GM12878 (cell line): ENCODE data around the gene PRPSAP1. TPM values are rescaled to one million over a fixed set of nuclear protein-coding genes. Genes with fewer than 3 reads are reported as not detected.

ENCODE experiments used
- ATAC-seq: fragments of 200-7000 bp; cut with Tn5 transposase; 3 replicates; pipeline ENCODE4 v1.9.1; 2020; ENCODE audit warnings: mild to moderate bottlenecking, moderate library complexity
- BruUV-seq: library from RNA; stranded (reverse); fragments of 400-500 nt; replicated peaks from 2 replicates; lab custom pipeline; 2021; lab: Mats Ljungman, UMichigan
- CTCF ChIA-PET: fragments of 300-600 bp; sonication (Branson Sonifier 250); formaldehyde crosslinking; extraction: SDS; loops from one replicate; lab custom pipeline; 2021; ENCODE audit warnings: inconsistent platforms; lab: Yijun Ruan, JAX
- POLR2A ChIA-PET: fragments of 350-600 bp; formaldehyde crosslinking; extraction: SDS; loops from one replicate; lab custom pipeline; 2021; ENCODE audit warnings: inconsistent platforms; lab: Charles Lee
- RAD21 ChIA-PET: fragments of 300-600 bp; sonication (Branson Sonifier 250); formaldehyde crosslinking; loops from one replicate; lab custom pipeline; 2023; ENCODE audit warnings: antibody characterized with exemption; ENCODE audit not compliant: unreplicated experiment; lab: Charles Lee
- SMC1A ChIA-PET: fragments of 300-600 bp; sonication (Branson Sonifier 250); formaldehyde crosslinking; loops from one replicate; lab custom pipeline; 2023; ENCODE audit not compliant: unreplicated experiment, uncharacterized antibody; lab: Charles Lee
- DNase-seq: peaks from one replicate; pipeline ENCODE4 v3.0.0-alpha.2; 2011; ENCODE audit warnings: low read depth, low spot score
- FAIRE-seq: peaks from 3 replicates; lab custom pipeline; 2011; peaks lifted over from hg19 to GRCh38; lab: Jason Lieb, UNC
- H2AFZ ChIP-seq: 2 replicates; pipeline ENCODE4 v1.6.0; 2011; ENCODE audit warnings: low read depth, low read length, control low read depth; ENCODE audit not compliant: control insufficient read depth
- H3K27ac ChIP-seq: 2 replicates; pipeline ENCODE4 v1.5.1; 2011; ENCODE audit warnings: control low read depth; ENCODE audit not compliant: control insufficient read depth, insufficient read depth
- H3K27me3 ChIP-seq, 2 experiments: replicated peaks in 1 of 2; 2 replicates each; pipeline versions ENCODE4 v1.6.0 to v1.6.1; 2011; ENCODE audit warnings: low read length in 1 of 2; ENCODE audit not compliant: control insufficient read depth in 2 of 2, insufficient read depth in 2 of 2
- H3K36me3 ChIP-seq, 2 experiments: 2 replicates each; pipeline ENCODE4 v1.5.1; 2011; ENCODE audit warnings: low read length in 1 of 2; ENCODE audit not compliant: control insufficient read depth in 2 of 2, insufficient read depth in 2 of 2
- H3K4me1 ChIP-seq: 2 replicates; pipeline ENCODE4 v1.6.1; 2011; ENCODE audit warnings: mild to moderate bottlenecking, low read length, moderate library complexity, mixed read lengths; ENCODE audit not compliant: control insufficient read depth, insufficient read depth
- H3K4me2 ChIP-seq: 2 replicates; pipeline ENCODE4 v1.6.0; 2011; ENCODE audit warnings: control low read depth; ENCODE audit not compliant: control insufficient read depth, insufficient read depth
- H3K4me3 ChIP-seq: fragments of 200-600 bp; sonication (generic); 2 replicates; pipeline ENCODE4 v1.5.1; 2016
- H3K79me2 ChIP-seq: 2 replicates; pipeline ENCODE4 v1.6.0; 2011; ENCODE audit warnings: low read length; ENCODE audit not compliant: control insufficient read depth, insufficient read depth
- H3K9ac ChIP-seq: 2 replicates; pipeline ENCODE4 v1.8.0; 2011; ENCODE audit warnings: low read length, control low read depth, mixed read lengths; ENCODE audit not compliant: control insufficient read depth, insufficient read depth
- H3K9me3 ChIP-seq: replicated peaks from 3 replicates; pipeline ENCODE4 v1.5.1; 2011; ENCODE audit warnings: mild to moderate bottlenecking, low read length; ENCODE audit not compliant: control insufficient read depth, insufficient read depth
- H4K20me1 ChIP-seq: 2 replicates; pipeline ENCODE4 v1.6.0; 2011; ENCODE audit not compliant: control insufficient read depth, insufficient read depth
- CEBPZ ChIP-seq: fragments of 150-350 bp; IDR thresholded peaks from 2 replicates; pipeline ENCODE4 v1.6.1; 2016; ENCODE audit warnings: low read depth, low read length
- LARP7 ChIP-seq: fragments of 450-650 bp; IDR thresholded peaks from 2 replicates; pipeline ENCODE4 v1.6.1; 2017; ENCODE audit warnings: mild to moderate bottlenecking
- MXI1 ChIP-seq: fragments of 150-350 bp; IDR thresholded peaks from 2 replicates; pipeline ENCODE4 v1.6.1; 2011; ENCODE audit warnings: low read depth, mild to moderate bottlenecking, inconsistent platforms, low read length, improper control_type of control experiment
- RAD21 ChIP-seq: IDR thresholded peaks from 2 replicates; pipeline ENCODE4 v1.6.1; 2011; ENCODE audit warnings: mild to moderate bottlenecking, low read depth, low read length, moderate library complexity; ENCODE audit not compliant: insufficient read depth
- STAT1 ChIP-seq: fragments of 450-650 bp; conservative IDR thresholded peaks from 2 replicates; pipeline ENCODE4 v1.6.1; 2014; ENCODE audit warnings: antibody characterized with exemption, mild to moderate bottlenecking
- YY1 ChIP-seq: IDR thresholded peaks from 2 replicates; pipeline ENCODE4 v1.6.1; 2011; ENCODE audit warnings: low read depth, mild to moderate bottlenecking, low read length
- ZBED1 ChIP-seq: IDR thresholded peaks from 2 replicates; pipeline ENCODE4 v1.6.1; 2016; ENCODE audit warnings: borderline replicate concordance
- ZNF592 ChIP-seq: fragments of 450-650 bp; IDR thresholded peaks from 2 replicates; pipeline ENCODE4 v1.6.1; 2017; ENCODE audit warnings: mild to moderate bottlenecking, moderate library complexity
- ZNF622 ChIP-seq: fragments of 450-650 bp; IDR thresholded peaks from 2 replicates; pipeline ENCODE4 v1.6.1; 2017; ENCODE audit warnings: mild to moderate bottlenecking, inconsistent platforms
- WGBS: methylation state at CpG from one replicate; pipeline ENCODE4 v1.1.6; 2016; ENCODE audit warnings: low lambda C conversion rate; ENCODE audit not compliant: insufficient replicate concordance, insufficient coverage; ENCODE audit errors: missing lambda C conversion rate; 5-methylcytosine and 5-hydroxymethylcytosine counted together
- in situ Hi-C: fragments of 300-500 bp; cut with MboI; formaldehyde crosslinking; loops from 9 replicates; pipeline ENCODE4 v1.14.3; 2018; ENCODE audit warnings: mixed read lengths
- intact Hi-C: fragments of 100-400 bp; cut with micrococcal nuclease; formaldehyde crosslinking; loops from one replicate; pipeline ENCODE4 v1.14.2; 2022; ENCODE audit not compliant: unreplicated experiment
- polyA plus RNA-seq, 11 experiments: library from polyadenylated mRNA; depleted of rRNA in 4 of 11; unstranded in 6 of 11; stranded (reverse) in 5 of 11; fragments of >200 nt; fragmentation: Nextera tagmentation in 4 of 11; fragmentation: Illumina TruSeq in 1 of 11; extraction: Ambion mirVana in 4 of 11; extraction: Trizol in 1 of 11; gene quantifications; 1 replicate in 1 of 11; 2 replicates in 10 of 11; pipeline versions ENCODE4 v1.2.1 to v1.2.3, GENCODE V29; 2011 to 2016; ENCODE audit warnings: inconsistent platforms in 2 of 11, missing spikeins in 2 of 11, low read depth in 1 of 11
- total RNA-seq, 4 experiments: library from RNA; depleted of rRNA in 3 of 4; stranded (reverse); fragments of >200 nt in 3 of 4; fragmentation: Illumina TruSeq in 1 of 4; extraction: Trizol in 1 of 4; gene quantifications; 2 replicates each; pipeline versions ENCODE4 v1.2.1 to v1.2.3, GENCODE V29; 2013 to 2021
- TF ChIP-seq, protein P1 (sequence below): IDR thresholded peaks from 2 replicates; pipeline ENCODE4 v1.6.1; 2011; ENCODE audit warnings: borderline replicate concordance, low read depth, mild to moderate bottlenecking, moderate library complexity, mixed read lengths, low read length; ENCODE audit not compliant: insufficient read depth; ENCODE audit errors: extremely low read length
- TF ChIP-seq, protein P2 (sequence below): fragments of 450-650 bp; conservative IDR thresholded peaks from 2 replicates; pipeline ENCODE4 v1.6.1; 2017; ENCODE audit warnings: mild to moderate bottlenecking, moderate library complexity

The PRPSAP1 gene
- total and polyA plus RNA-seq, 10 of the 15 experiments (the other 5 are each of a cell fraction or from before 2014, with no cell fraction given): 15.8 to 84.2 (median 44.2) TPM

GRCh38 chr17:76397687-76398522 is 44.2 kb upstream of the PRPSAP1 start:
- H3K4me3 ChIP-seq: no peak overlapping the region
- H3K79me2 ChIP-seq: no peaks in the 10 kb centered on the region
- RAD21 ChIA-PET: interaction anchor here (0.7 to 4.3 kb wide), 19 partner anchors 8 to 356 kb away, joined by 3 to 37 read pairs (median 4); partner anchors contain the start of genes PRPSAP1 and SPHK1
- H3K9me3 ChIP-seq: no peaks in the 10 kb centered on the region
- H3K4me2 ChIP-seq: no peak overlapping the region
- no peak overlapping the region for H2AFZ ChIP-seq
- no peaks in the 10 kb centered on the region for H3K4me1 ChIP-seq
- CTCF ChIA-PET: interaction anchor here (0.6 to 5.3 kb wide), 61 partner anchors 8 to 492 kb away, joined by 3 to 135 read pairs (median 6); partner anchors contain the start of genes AANAT, PRPSAP1, QRICH2 and SPHK1
- in situ Hi-C loops: loop anchor here (5.0 kb wide), 1 partner anchor 96 kb away; no protein-coding TSS in a partner anchor
- no peaks in the 10 kb centered on the region for H4K20me1 ChIP-seq
- no peak overlapping the region for H3K27ac ChIP-seq
- ATAC-seq (peak; percentile 98), DNase-seq (peak; percentile 30), FAIRE-seq (peak; percentile 94)
- no peaks in the 10 kb centered on the region for H3K27me3 ChIP-seq
- WGBS: 14% methylated on average over 16 of the region's 16 CpGs
- no TSS peak for BruUV-seq
- SMC1A ChIA-PET: interaction anchor here (0.7 to 3.6 kb wide), 21 partner anchors 10 to 384 kb away, joined by 3 to 31 read pairs (median 4); no protein-coding TSS in a partner anchor
- no peak overlapping the region for H3K9ac ChIP-seq
- peaks cover 31 to 56% of the 10 kb centered on the region in 2 experiments for H3K36me3 ChIP-seq
- intact Hi-C loops: loop anchor here (1.0 kb wide), 1 partner anchor 95 kb away; no protein-coding TSS in a partner anchor
- POLR2A ChIA-PET: interaction anchor here (0.6 to 0.8 kb wide), 2 partner anchors 81 to 294 kb away, joined by 3 read pairs; no protein-coding TSS in a partner anchor
- TF ChIP-seq, protein P1, sequence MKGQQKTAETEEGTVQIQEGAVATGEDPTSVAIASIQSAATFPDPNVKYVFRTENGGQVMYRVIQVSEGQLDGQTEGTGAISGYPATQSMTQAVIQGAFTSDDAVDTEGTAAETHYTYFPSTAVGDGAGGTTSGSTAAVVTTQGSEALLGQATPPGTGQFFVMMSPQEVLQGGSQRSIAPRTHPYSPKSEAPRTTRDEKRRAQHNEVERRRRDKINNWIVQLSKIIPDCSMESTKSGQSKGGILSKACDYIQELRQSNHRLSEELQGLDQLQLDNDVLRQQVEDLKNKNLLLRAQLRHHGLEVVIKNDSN: no peak
- TF ChIP-seq, protein P2, sequence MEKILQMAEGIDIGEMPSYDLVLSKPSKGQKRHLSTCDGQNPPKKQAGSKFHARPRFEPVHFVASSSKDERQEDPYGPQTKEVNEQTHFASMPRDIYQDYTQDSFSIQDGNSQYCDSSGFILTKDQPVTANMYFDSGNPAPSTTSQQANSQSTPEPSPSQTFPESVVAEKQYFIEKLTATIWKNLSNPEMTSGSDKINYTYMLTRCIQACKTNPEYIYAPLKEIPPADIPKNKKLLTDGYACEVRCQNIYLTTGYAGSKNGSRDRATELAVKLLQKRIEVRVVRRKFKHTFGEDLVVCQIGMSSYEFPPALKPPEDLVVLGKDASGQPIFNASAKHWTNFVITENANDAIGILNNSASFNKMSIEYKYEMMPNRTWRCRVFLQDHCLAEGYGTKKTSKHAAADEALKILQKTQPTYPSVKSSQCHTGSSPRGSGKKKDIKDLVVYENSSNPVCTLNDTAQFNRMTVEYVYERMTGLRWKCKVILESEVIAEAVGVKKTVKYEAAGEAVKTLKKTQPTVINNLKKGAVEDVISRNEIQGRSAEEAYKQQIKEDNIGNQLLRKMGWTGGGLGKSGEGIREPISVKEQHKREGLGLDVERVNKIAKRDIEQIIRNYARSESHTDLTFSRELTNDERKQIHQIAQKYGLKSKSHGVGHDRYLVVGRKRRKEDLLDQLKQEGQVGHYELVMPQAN: no peak
- TF ChIP-seq CEBPZ: no peak
- TF ChIP-seq ZNF622: no peak
- no peak for TF ChIP-seq ZBED1
- TF ChIP-seq RAD21: peak; percentile 76
- TF ChIP-seq LARP7: no peak
- TF ChIP-seq ZNF592: no peak
- TF ChIP-seq YY1: peak; percentile 74
- TF ChIP-seq STAT1: no peak
- TF ChIP-seq MXI1: no peak
